OCI-LY1 (cell line): ENCODE data around the gene MEI1.

ENCODE experiments used
- H2AFZ ChIP-seq: fragments of 200-600 bp; sonication (generic), shearing (Covaris generic); 2 replicates; pipeline ENCODE4 v1.6.0; 2014; ENCODE audit warnings: antibody characterized with exemption, mild to moderate bottlenecking, low read length
- H3F3A ChIP-seq: fragments of 200-600 bp; sonication (generic), shearing (Covaris generic); 2 replicates; pipeline ENCODE4 v1.6.0; 2014; ENCODE audit warnings: mild to moderate bottlenecking, antibody characterized with exemption, low read length, moderate library complexity; ENCODE audit not compliant: insufficient read depth
- H3K27ac ChIP-seq: fragments of 200-600 bp; sonication (generic); 2 replicates; pipeline ENCODE4 v1.5.1; 2014; ENCODE audit warnings: low read length, mixed run types, mild to moderate bottlenecking, low read depth; ENCODE audit not compliant: poor library complexity, severe bottlenecking
- H3K27me3 ChIP-seq: fragments of 200-600 bp; sonication (generic); 2 replicates; pipeline ENCODE4 v1.6.0; 2014; ENCODE audit warnings: antibody characterized with exemption, mild to moderate bottlenecking, low read length, moderate library complexity; ENCODE audit not compliant: insufficient read depth
- H3K36me3 ChIP-seq: fragments of 200-600 bp; sonication (generic); 2 replicates; pipeline ENCODE4 v1.6.1; 2014; ENCODE audit warnings: mild to moderate bottlenecking, antibody characterized with exemption, low read length, moderate library complexity, mixed read lengths; ENCODE audit not compliant: insufficient read depth
- H3K4me1 ChIP-seq: fragments of 200-600 bp; sonication (generic); 2 replicates; pipeline ENCODE4 v1.5.1; 2014; ENCODE audit warnings: mild to moderate bottlenecking, low read length, moderate library complexity; ENCODE audit not compliant: insufficient read depth, severe bottlenecking
- H3K4me2 ChIP-seq: fragments of 200-600 bp; sonication (generic), shearing (Covaris generic); 2 replicates; pipeline ENCODE4 v1.6.1; 2014; ENCODE audit warnings: low read length
- H3K4me3 ChIP-seq: fragments of 200-600 bp; sonication (generic); 2 replicates; pipeline ENCODE4 v1.5.1; 2014; ENCODE audit warnings: low read length, low read depth, mild to moderate bottlenecking, mixed read lengths; ENCODE audit not compliant: poor library complexity, severe bottlenecking
- H3K79me2 ChIP-seq: fragments of 200-600 bp; shearing (Covaris generic); 2 replicates; pipeline ENCODE4 v1.6.1; 2016; ENCODE audit warnings: mixed run types, low read length, mixed read lengths; ENCODE audit not compliant: insufficient read depth
- H3K9ac ChIP-seq: fragments of 200-600 bp; sonication (generic), shearing (Covaris generic); 2 replicates; pipeline ENCODE4 v1.6.1; 2014; ENCODE audit warnings: mild to moderate bottlenecking, low read length, mixed read lengths
- H3K9me2 ChIP-seq: fragments of 200-600 bp; sonication (generic), shearing (Covaris generic); 2 replicates; pipeline ENCODE4 v1.6.1; 2014; ENCODE audit warnings: low read depth, mild to moderate bottlenecking, low read length, mixed read lengths
- H3K9me3 ChIP-seq: fragments of 200-600 bp; shearing (Covaris generic); 2 replicates; pipeline ENCODE4 v1.6.1; 2014; ENCODE audit warnings: low read length, mixed read lengths
- H4K20me1 ChIP-seq: fragments of 200-600 bp; sonication (generic), shearing (Covaris generic); 2 replicates; pipeline ENCODE4 v1.6.0; 2016; ENCODE audit warnings: mild to moderate bottlenecking, low read length; ENCODE audit not compliant: insufficient read depth
- EZH2 ChIP-seq: fragments of 200-600 bp; sonication (generic), shearing (Covaris generic); IDR thresholded peaks from 2 replicates; pipeline ENCODE4 v1.8.0; 2017; ENCODE audit warnings: borderline replicate concordance, mixed run types, mild to moderate bottlenecking, antibody characterized with exemption, low read length, moderate library complexity, mixed read lengths
- TF ChIP-seq, protein P1 (sequence below): fragments of 200-600 bp; sonication (generic), shearing (Covaris generic); IDR thresholded peaks from 2 replicates; pipeline ENCODE4 v1.5.1; 2017; ENCODE audit warnings: mild to moderate bottlenecking, antibody characterized with exemption, low read length, moderate library complexity, mixed read lengths

MEI1 gene

GRCh38 chr22:41745968-41746367, 46.7 kb downstream of the MEI1 start:
- Histone ChIP-seq H3K36me3 (no peaks in the 10 kb centered on the region), H3K9ac (no peak overlapping the region), H3K4me2 (no peak overlapping the region), H3K27me3 (peaks cover 7% of the 10 kb centered on the region; the same call in 1 of the 2 replicates), H3F3A (no peaks in the 10 kb centered on the region), H3K4me3 (no peak overlapping the region), H3K4me1 (peaks cover 16% of the 10 kb centered on the region), H4K20me1 (no peaks in the 10 kb centered on the region), H3K79me2 (no peaks in the 10 kb centered on the region), H3K27ac (no peak overlapping the region), H3K9me3 (no peaks in the 10 kb centered on the region), H2AFZ (no peak overlapping the region), H3K9me2 (no peaks in the 10 kb centered on the region)
- no peak for TF ChIP-seq EZH2
- TF ChIP-seq, protein P1, sequence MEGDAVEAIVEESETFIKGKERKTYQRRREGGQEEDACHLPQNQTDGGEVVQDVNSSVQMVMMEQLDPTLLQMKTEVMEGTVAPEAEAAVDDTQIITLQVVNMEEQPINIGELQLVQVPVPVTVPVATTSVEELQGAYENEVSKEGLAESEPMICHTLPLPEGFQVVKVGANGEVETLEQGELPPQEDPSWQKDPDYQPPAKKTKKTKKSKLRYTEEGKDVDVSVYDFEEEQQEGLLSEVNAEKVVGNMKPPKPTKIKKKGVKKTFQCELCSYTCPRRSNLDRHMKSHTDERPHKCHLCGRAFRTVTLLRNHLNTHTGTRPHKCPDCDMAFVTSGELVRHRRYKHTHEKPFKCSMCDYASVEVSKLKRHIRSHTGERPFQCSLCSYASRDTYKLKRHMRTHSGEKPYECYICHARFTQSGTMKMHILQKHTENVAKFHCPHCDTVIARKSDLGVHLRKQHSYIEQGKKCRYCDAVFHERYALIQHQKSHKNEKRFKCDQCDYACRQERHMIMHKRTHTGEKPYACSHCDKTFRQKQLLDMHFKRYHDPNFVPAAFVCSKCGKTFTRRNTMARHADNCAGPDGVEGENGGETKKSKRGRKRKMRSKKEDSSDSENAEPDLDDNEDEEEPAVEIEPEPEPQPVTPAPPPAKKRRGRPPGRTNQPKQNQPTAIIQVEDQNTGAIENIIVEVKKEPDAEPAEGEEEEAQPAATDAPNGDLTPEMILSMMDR: no peak

- no peak overlapping the region for H3K27ac ChIP-seq
- H3K79me2 ChIP-seq: no peaks in the 10 kb centered on the region
- peaks cover 7% of the 10 kb centered on the region; the same call in 1 of the 2 replicates for H3K27me3 ChIP-seq
- peaks cover 16% of the 10 kb centered on the region for H3K4me1 ChIP-seq
- no peak overlapping the region for H3K4me3 ChIP-seq
- H3K36me3 ChIP-seq: no peaks in the 10 kb centered on the region
- no peaks in the 10 kb centered on the region for H3K9me3 ChIP-seq
- H3K9me2 ChIP-seq: no peaks in the 10 kb centered on the region
- no peak for TF ChIP-seq EZH2
- TF ChIP-seq, protein P1: peak; percentile 70
- no peak overlapping the region for H2AFZ ChIP-seq
- no peak overlapping the region for H3K9ac ChIP-seq
- H3F3A ChIP-seq: no peaks in the 10 kb centered on the region
- no peaks in the 10 kb centered on the region for H4K20me1 ChIP-seq
- no peak overlapping the region for H3K4me2 ChIP-seq
Observed at GRCh38 chr22:41746567-41747400, 47.5 kb downstream of the MEI1 start.

GRCh38 chr22:41752011-41752970, 53.0 kb downstream of the MEI1 start:
- Histone ChIP-seq H3K9ac (no peak overlapping the region), H3F3A (no peaks in the 10 kb centered on the region), H3K4me1 (peaks cover 5% of the 10 kb centered on the region), H3K4me3 (no peak overlapping the region), H3K9me3 (no peaks in the 10 kb centered on the region), H4K20me1 (no peaks in the 10 kb centered on the region), H3K36me3 (no peaks in the 10 kb centered on the region), H3K4me2 (no peak overlapping the region), H3K27ac (no peak overlapping the region), H3K9me2 (no peaks in the 10 kb centered on the region), H3K27me3 (no peaks in the 10 kb centered on the region), H2AFZ (no peak overlapping the region), H3K79me2 (no peaks in the 10 kb centered on the region)
- TF ChIP-seq, protein P1: no peak
- no peak for TF ChIP-seq EZH2
